Measurements from ENCODE around the gene KIR2DL1.
"Not testable (repeated sequence)": the region's sequence is repeated elsewhere in the genome, so short reads cannot be mapped to it uniquely, and the experiment has no call there.

DNA sequence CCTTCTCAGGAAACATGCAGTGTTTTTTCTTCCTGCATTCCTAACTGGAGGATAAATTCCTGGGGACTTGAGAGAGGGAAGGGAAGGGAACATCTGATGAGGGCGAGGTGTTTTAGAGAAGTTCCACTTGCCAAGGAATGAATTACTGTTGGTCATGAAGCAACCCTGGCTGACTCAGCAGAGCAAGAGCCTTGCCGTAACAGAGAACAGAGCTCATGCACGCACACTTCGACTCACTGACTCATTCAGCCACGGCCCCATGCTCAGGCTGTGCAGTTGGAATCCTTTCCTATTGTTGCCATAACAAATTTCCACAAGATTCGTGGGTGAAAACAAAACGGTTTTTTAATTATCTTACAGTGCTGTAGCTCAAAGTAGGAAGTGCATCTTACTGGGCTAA is 55.7 kb downstream of the KIR2DL1 start:
- TF ChIP-seq, protein P1, sequence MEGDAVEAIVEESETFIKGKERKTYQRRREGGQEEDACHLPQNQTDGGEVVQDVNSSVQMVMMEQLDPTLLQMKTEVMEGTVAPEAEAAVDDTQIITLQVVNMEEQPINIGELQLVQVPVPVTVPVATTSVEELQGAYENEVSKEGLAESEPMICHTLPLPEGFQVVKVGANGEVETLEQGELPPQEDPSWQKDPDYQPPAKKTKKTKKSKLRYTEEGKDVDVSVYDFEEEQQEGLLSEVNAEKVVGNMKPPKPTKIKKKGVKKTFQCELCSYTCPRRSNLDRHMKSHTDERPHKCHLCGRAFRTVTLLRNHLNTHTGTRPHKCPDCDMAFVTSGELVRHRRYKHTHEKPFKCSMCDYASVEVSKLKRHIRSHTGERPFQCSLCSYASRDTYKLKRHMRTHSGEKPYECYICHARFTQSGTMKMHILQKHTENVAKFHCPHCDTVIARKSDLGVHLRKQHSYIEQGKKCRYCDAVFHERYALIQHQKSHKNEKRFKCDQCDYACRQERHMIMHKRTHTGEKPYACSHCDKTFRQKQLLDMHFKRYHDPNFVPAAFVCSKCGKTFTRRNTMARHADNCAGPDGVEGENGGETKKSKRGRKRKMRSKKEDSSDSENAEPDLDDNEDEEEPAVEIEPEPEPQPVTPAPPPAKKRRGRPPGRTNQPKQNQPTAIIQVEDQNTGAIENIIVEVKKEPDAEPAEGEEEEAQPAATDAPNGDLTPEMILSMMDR (IDR thresholded peaks at IDR 0.05; ENCODE audit: insufficient read depth, low read depth, low read length) = not testable (repeated sequence)
- not testable (repeated sequence) for TF ChIP-seq EZH2 (IDR thresholded peaks at IDR 0.05; ENCODE audit: insufficient read depth, low read length)

Measured in astrocyte (in vitro differentiated cells and primary cell).